Activated CD8-positive, alpha-beta memory T cell treated with anti-CD3 and anti-CD28 coated beads for 24 hours (primary cell): ENCODE measurements around the gene A1BG.
"Not testable (repeated sequence)": the region's sequence is repeated elsewhere in the genome, so short reads cannot be mapped to it uniquely, and the experiment has no call there.

ENCODE experiments used
- DNase-seq: peaks from one replicate; pipeline ENCODE4 v3.0.0-alpha.2; 2020

A1BG gene

DNA sequence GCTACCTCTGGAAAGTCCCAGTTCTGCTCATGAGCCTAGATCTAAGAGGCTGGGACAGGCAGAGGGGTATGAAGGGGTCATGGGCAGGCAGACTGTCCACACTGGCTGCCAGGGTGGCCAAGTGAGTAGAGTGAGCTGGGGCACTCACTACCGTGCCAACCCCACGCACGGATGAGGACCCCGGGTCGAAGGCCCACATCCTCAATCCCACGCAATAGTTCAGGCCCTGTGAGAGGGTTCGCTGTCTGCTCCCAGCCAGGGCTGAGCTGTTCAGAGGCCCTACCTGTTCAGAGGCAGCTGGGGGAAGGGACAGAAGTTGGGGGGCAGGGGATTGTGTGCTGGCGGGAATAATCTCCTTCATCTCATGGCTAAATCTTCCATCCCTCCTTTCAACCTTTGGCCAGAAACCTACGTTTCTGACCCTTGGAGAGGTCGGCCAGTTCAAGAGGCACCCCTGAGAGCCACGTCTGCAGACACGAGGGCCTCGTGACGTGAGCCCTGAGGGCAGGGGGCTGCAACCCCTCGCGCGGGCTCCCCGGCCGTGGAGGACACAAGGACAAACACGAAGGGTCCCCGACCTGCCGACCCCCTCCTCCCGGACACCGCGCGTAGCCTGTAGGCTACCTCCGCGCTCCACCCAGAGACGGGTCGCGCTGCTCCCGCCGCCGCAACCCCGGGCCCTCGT lies 32.7 kb upstream of the A1BG start:
- DNase-seq = peak; percentile 84

DNA sequence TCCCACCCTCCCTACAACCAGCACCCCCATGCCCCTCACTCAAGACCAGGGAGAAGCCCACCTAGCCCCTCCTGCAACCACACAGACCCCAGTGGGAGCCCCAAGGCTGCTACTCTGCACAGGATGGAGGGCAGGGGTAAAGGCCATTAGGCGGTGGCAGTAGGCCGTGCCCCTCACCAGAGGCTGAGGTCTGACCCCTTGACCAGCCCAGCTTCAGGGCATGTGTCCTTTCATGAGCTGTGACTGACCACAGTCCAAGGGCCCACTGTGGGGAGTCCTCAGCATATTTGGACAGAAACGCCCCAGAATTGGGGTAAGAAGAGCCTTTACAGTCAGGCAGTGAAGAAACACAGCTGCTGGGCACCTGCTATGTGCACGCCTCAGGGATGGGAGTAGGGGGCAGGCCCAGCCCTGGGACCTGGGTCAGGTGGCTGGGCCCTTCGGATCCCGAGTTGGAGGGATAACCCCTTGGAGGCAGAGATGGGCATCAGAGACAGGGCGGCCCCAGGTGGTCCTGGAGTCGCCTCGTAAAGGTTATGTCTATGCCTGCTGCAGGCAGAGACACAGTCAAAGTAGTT lies 32.1 kb upstream of the A1BG start:
- DNase-seq = no peak

DNA sequence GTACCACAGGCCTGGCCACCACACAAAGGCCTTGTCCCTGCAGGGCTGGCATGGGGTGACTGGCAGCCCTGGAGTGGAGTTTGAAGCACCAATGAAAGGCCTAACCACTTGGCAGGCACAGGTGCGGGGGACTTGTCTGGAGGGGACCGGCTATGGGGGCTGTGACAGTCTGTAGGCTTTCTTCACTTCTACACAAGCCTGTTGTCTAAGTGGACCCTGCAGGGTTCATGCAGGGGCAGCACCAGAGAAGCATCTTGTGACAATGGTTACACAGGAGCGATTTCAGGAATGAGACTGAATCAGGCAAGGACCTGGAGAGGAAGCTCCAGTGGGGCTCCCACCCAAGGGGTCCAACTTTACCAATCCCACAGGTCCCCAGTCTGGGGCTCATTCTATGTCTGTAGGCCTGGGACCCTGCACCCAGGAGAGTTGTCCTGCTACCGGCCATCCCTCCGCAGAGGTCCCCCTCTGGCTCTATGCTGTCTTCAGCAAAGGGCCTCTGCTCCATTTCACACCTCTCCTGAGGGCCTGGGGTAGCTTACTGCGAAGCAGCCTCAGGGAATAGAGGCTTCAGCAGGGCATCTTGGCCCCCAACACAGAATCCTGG lies 29.8 kb upstream of the A1BG start:
- DNase-seq = no peak

DNA sequence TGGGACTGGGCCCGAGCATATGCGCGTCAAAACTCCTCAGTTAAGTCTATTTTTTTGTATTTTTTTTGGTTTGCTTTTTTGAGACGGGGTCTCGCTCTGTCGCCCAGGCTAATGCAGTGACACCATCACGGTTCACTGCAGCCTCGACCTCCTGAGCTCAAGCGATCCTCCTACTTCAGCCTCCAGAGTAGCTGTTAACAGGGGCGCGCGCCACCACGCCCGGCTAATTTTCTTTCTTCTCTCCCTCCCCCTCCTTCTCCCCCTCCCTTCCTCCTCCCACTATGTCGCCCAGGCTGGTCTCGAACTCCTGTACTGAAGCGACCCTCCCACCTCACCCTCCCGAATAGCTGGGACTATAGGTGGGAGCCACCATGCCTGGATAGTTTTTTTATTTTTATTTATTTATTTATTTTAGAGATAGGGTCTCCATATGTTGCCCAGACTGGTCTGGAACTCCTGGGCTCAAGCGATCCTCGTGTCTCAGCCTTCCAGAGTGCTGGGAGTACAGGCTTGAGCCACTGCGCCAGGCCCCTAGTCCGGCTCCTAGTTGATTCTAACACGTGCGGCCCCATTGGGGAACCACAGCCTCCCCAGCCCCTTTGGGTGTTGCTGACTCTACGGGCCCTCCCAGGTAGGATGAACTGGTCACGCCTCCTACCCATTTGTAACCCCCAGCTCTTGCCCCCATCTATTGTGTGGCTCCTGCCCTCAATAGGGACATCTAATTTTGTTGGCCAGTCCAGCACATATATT lies 28.3 kb upstream of the A1BG start:
- DNase-seq = no peak

DNA sequence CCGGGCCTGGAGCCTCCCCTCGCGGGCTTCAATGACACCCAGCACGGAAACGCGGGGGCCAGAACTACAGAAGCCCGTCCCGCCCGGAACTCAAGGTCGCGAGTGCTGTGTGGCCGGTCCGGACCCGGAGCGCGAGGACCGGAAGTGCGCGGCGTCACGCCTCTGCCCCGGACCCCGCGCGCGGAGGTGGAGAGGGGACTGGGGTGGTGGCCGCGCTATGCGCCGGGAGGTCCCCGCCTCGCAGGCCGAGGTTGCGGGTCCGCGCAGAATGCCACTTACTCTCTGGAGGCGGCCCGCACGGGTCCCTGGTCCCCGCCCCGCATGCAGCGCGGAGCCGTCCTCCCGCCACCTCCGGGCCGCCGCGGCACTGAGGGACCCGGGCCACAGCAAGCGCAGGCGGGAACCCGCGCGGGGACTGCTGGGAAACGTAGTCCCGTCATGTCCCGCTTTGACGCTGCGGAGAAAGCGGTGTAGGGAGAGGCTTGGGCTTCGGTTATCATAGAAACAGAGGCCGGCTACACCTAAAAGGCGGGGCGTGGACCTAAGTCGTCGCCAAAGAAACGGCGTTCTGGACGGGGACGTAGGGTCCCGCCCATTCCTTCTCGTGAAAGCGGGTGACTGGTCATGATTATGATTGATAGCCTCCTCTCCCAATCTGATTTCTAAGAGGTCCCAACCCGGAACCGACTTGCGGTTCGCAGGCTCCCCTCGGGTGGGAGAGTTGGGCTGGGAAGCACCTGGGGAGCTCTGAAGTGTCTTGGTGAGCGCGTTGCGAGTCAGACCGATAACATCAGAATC lies 27.6 kb upstream of the A1BG start, which contains the start of gene ZNF837:
ZNF837 (minus strand) TSS at position 369 of the 798 bp plus-strand sequence. CDS start 11,698 bp downstream, outside the sequence.
- DNase-seq = peak; percentile 98

DNA sequence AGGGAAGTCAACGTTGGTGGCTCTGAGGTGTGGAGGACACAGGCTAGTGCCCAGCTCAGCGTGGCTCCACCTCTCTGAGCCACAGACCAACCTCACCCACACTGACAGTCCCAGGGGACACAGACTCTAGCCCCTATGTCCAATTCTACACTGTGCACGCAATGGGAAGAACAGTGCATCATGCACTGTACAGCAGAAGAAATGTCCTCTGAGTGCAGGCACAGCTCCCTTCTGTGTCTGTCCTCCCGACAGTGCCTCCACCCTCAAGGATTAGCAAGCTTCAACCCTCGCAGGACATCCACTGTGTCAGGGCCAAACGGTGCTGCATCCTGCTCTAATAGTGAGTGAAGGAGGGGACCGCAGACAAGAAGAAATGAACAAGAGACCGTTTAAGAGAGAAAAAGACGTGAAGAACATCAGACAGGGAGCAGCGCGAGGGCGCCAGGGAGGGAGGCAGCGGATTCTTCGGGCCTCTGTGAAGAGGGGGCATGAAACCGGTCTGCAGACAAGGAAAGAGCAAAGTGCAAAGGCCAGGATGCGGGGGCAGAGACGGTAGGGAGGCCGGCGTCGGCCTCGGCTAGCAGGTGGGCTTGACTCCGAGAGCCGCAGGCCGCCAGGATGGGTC lies 26.9 kb upstream of the A1BG start:
- DNase-seq = no peak

DNA sequence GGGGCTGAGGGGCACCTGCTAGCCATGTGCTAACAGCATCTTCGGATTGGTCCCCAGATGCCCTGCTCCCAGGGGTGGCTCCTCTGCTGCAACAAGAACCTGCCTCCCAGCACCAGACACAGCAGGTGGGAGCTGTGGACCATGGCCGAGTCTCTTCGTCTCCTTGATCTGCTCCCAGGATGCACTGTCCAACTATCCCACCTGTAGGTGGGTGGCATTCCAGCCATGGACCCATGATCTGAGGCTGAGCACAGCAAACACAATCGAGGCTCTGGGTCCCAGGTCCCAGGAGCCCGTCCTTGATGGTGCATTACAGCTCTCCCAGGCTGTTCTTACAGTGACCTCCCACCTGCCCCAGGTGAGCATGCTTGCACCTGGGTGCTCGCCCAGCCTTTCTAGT lies 26.0 kb upstream of the A1BG start:
- no peak for DNase-seq

DNA sequence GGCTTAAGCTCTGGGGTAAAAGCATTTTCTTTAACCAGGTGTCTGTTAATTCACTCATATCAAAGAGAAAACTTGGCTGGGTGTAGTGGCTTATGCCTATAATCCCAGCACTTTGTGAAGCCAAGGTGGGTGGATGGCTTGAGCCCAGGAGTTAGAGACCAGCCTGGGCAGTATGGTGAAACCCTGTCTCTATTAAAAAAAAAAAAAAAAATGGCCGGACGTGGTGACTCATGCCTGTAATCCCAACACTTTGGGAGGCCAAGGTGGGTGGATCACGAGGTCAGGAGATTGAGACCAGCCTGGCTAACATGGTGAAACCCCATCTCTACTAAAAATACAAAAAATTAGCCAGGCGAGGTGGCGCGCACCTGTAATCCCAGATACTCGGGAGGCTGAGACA lies 23.4 kb upstream of the A1BG start:
- not testable (repeated sequence) for DNase-seq

DNA sequence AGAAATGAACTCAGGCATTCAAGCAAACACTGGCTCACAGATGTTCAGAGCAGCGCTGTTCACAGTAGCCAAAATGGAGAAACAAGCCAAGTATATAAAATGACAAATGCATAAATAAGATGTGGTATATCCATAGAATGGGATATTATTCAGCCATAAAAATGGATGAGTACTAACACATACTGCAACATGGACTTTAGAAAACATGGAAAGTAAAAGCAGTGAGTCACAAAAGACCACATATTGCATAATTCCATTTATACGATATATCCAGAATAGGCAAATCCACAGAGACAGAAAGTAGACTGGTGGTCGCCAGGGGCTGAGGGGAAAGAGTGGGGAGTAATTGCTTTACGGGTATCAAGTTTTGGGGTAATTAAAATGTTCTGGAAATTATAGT lies 20.9 kb upstream of the A1BG start:
- DNase-seq = no peak

DNA sequence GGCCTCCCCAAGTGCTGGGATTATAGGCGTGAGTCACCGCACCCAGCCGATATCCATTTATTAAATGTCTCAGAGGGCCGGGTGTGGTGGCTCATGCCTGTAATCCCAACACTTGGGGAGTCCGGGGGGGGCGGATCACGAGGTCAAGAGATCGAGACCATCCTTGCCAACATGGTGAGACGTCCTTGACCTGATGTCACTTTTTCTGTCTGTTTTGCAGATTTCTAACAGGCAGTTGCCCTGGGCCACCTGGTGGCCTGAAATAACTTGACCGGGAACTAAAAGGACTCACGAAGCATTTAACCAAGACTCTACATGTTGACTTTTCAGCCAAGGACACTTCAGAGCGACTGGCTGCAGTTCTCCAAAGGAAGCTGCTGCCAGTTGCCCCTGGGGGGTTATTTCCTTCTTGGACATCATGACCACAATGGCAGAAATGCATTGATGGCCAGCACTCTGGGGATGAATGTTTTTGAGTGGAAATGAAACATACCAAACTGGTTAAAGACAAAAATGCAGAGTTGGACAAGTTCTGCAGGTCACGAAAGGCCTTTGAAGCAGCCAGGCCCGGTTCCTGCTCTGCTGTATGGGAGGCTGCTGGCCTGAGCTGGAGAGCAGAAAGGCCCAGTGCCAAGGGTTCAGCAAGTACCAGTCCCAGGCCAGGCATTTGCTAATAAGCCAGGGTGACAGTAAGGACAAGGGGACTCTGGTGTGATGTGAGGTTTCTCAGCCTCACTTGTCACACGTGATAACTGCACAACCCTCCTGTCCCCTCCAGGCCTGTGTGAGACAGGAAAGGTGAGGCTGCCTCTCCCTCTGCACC lies 19.2 kb upstream of the A1BG start:
- no peak for DNase-seq

DNA sequence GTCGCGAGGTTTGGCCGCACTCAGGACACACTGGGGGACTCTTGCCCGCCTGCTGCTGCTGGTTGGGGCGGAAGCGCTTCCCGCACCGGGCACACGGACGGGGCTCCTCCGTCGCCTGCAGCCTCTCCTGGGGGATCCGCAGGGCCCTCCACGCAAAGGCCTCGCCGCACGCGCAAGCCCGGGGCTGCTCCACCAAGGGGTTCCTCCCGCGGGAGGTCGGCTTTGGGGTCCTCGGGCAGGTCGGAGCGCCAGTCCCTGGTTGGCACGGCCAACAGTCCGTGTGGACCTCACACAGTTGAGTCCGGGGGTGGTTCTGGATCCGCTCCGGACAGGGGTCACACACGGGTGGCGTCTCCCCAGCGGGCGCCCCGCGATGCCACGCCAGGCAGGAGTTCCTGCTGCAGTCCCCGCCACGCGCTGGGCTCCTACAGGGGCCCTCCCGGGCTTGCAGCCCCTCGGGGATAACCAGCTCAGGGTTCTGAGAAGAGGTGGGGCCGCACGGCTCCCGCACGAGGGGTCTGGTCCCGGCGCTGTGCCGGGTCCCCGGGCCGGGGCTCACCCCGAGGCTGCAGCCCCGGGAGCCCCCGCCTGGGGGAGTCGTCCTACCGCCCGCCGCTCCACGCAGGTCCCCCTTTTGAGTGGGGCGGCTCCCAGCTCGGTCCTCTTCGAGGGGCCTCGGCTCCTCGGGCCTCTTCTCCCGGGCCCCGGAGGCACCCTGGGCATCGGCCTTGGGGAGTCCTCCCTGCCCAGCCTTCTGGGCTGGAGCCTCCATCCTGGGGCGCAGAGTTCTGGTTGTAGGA lies 15.5 kb upstream of the A1BG start:
- no peak for DNase-seq

DNA sequence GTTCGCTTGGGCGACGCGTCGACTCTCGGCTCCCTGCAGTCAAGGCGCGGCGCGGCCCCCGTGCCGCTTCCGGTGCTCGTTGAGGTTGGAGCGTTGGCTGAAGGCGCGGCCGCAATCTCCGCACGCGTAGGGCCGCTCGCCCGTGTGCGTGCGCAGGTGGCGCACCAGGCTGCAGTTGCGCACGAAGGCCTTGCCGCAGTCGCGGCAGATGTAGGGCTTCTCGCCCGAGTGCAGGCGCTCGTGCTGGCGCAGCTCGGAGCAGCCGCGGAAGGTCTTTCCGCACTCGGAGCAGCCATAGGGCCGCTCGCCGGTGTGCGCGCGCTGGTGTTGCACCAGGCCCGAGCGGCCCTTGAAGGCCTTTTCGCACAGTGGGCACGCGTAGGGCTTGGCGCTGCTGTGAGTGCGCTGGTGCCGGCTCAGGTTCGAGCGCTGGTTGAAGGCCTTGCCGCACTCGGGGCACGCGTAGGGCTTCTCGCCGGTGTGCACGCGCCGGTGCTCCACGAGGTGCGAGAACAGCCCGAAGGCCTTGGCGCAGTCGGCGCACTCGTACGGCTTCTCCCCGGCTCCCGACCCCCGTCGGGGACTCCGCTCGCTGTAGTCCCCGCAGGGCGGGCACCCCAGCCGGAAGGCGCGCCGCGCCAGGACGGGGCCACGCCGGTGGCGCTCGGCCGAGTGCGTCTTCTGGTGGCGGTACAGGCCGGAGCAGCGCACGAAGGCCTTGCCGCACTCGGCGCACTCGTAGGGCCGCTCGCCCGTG lies 14.6 kb upstream of the A1BG start:
- no peak for DNase-seq

DNA sequence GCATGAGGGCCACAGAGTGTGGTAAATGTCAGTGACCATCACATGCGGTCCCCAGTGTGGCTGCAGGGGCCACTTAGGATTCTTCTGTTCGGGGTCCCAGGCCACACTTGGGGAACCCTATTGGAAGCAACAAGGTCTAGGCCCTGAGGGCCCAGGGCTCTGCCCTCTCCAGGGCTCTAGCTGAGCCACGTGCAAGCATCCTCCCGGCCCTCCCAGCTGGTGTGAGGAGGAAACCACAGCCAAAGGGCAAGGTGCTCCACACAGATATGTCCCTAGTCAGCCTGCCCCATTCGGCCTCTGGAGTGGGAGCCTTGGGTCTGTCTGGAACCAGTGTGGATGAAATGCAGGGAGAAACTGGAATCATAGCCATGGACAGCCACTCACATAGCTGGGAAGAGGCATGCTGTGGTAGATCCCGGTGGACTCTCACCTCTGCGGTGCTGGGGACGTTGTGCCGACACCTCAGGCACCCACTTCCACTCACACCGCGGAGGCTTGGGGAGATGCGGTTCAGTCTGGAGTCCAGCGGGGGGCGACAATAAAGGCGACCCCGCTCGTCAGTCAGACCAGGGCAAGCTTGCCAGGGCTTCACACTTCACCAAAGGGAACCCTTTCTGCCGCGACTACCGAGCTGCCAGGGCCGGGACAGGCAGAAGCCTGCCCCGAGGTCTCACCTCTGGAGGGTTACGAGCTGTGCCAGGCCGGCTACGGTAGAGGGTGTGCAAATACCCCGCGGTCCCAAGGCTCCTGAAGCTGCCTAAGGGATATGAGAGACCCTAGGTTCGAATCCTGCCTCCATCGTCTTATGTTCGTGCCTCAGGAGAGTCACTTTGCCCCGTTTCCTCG lies 13.5 kb upstream of the A1BG start:
- DNase-seq = no peak

DNA sequence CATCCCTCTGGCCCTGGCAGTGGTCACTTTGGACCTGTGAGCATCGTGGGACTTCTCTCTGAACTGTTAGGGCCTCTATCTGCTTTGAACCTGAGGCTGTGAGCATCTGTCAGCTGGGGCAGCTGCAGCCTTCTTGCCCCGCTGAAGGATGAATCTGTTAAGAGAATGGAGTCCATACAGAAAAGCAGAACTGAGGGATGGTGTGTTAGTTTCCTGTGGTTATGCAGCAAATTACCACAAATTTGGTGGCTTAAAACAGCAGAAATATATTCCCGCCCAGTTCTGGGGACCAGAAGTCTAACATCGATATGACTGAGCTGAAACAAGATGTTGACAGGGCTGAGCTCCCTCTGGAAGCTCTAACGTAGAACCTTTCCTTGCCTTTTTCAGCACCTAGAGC lies 10.9 kb upstream of the A1BG start:
- no peak for DNase-seq

DNA sequence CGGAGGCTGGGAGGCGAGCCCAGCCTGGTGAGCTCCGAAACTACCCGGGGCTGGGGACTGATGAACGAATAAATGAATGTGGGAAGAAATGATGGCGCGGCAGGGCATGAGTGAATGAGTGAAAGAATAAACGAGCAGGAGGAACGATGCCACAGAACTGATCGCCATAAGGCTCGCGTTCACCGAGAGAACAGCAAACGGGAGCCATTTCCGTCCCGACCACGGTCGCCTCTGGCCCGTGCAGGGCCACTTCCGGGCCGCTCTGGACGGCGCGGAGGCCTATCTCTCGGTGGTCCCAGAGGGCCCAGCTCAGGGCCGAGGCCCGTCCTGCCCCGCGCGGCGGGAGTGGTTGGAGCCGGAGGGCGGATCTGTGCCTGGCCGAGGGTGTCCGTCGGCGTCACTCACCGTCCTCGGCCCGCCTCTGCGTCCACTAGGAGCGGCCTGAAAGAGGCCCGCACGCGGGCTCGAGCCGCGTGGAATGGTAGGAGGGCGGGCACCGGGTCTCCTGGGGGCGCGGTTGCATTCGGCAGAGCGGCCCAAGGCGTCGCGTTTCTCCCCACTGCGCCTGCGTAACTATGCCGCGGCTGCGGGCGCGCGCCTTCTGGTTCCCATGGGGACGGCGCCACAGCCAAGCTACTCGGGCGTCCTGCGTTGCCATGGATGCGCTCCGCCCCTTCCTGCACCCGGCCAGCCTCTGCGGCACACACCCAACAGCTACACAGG lies 9.1 kb upstream of the A1BG start, which contains the start of gene ZNF497:
ZNF497 (minus strand) TSS at position 480 of the 723 bp plus-strand sequence. CDS start 5,116 bp downstream, outside the sequence.
- peak; percentile 97 for DNase-seq

DNA sequence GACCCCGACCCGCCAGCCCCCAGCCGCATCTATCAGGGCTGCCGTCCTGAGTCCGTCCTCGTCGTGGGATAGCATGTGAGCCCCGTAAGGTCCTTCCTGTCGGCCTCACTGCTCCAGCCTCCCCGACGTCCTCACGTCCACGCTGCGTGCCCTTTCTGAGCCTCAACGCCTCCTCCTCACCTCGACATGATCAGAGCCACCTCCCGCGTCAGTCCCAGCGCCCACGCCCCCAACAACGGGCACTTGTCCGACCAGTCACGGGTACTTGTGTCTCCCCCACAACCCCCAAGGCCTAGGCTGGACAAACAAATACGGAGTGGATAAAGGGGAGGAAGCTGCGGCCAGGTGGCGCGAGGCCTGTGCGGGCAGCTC lies 8.6 kb upstream of the A1BG start:
- peak; percentile 85 for DNase-seq

DNA sequence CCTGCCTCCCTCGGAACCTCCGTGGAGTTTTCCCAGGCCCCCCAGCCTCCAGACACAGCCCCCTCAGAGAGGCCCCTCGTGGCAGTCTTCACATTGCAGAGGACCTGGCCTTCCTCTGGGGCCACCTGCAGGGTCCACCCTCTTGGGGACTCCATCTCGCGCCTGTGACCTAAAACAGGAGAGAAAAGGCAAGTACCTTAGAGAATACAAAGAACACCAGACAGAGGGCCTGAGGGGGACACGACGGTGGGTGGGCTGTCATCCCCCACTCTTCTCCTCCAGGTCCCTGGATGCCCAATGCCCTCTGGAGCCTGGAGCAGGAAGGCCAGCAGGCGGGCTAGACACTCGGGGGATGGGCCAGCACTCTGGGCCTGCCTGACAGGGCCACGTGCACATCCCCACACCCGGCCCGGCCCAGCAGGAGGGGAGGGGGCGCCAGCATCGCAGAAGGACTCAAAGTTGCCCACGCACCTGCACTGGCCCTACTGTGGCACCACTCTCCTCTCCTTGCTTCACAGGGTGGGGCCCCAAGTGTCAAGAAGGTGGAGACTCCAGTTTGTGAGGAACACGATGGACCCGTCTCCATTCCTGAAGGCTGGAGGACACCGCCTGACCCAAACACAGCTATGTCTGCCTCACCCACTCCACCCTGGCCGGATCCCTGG lies 4.3 kb upstream of the A1BG start:
- no peak for DNase-seq
